ENCODE data around the gene ZIC5.

- TF ChIP-seq, protein P1, sequence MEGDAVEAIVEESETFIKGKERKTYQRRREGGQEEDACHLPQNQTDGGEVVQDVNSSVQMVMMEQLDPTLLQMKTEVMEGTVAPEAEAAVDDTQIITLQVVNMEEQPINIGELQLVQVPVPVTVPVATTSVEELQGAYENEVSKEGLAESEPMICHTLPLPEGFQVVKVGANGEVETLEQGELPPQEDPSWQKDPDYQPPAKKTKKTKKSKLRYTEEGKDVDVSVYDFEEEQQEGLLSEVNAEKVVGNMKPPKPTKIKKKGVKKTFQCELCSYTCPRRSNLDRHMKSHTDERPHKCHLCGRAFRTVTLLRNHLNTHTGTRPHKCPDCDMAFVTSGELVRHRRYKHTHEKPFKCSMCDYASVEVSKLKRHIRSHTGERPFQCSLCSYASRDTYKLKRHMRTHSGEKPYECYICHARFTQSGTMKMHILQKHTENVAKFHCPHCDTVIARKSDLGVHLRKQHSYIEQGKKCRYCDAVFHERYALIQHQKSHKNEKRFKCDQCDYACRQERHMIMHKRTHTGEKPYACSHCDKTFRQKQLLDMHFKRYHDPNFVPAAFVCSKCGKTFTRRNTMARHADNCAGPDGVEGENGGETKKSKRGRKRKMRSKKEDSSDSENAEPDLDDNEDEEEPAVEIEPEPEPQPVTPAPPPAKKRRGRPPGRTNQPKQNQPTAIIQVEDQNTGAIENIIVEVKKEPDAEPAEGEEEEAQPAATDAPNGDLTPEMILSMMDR (IDR thresholded peaks at IDR 0.05; ENCODE audit: low read depth, low read length, missing input control) = no peak
- TF ChIP-seq EGR1 (IDR thresholded peaks at IDR 0.05; ENCODE audit: low read depth in 2 of 2) (no peak), SP1 (IDR thresholded peaks at IDR 0.05) (no peak), REST (IDR thresholded peaks at IDR 0.05) (no peak), RXRA (IDR thresholded peaks at IDR 0.05) (no peak), TAF1 (conservative IDR thresholded peaks at IDR 0.05) (no peak), RAD21 (IDR thresholded peaks at IDR 0.05) (no peak), ATF3 (IDR thresholded peaks at IDR 0.05) (no peak), YY1 (IDR thresholded peaks at IDR 0.05) (no peak), GABPA (IDR thresholded peaks at IDR 0.05 in 1 of 2, conservative IDR thresholded peaks at IDR 0.05 in 1 of 2) (no peak)
- TF ChIP-seq, protein P2, sequence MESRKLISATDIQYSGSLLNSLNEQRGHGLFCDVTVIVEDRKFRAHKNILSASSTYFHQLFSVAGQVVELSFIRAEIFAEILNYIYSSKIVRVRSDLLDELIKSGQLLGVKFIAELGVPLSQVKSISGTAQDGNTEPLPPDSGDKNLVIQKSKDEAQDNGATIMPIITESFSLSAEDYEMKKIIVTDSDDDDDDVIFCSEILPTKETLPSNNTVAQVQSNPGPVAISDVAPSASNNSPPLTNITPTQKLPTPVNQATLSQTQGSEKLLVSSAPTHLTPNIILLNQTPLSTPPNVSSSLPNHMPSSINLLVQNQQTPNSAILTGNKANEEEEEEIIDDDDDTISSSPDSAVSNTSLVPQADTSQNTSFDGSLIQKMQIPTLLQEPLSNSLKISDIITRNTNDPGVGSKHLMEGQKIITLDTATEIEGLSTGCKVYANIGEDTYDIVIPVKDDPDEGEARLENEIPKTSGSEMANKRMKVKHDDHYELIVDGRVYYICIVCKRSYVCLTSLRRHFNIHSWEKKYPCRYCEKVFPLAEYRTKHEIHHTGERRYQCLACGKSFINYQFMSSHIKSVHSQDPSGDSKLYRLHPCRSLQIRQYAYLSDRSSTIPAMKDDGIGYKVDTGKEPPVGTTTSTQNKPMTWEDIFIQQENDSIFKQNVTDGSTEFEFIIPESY (IDR thresholded peaks at IDR 0.05) = no peak
- TF ChIP-seq, protein P3, sequence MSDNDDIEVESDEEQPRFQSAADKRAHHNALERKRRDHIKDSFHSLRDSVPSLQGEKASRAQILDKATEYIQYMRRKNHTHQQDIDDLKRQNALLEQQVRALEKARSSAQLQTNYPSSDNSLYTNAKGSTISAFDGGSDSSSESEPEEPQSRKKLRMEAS (IDR thresholded peaks at IDR 0.05) = no peak
Observed at GRCh38 chr13:99959127-99959539, 12.4 kb downstream of the ZIC5 start.

Data from liver (tissue), 3 donors.